GM10248 (cell line): ENCODE results near the gene FAM174C.

ENCODE experiments used
- CTCF ChIA-PET: fragments of 300-600 bp; sonication (Branson Sonifier 250); formaldehyde crosslinking; extraction: SDS; loops from one replicate; lab custom pipeline; 2021; ENCODE audit warnings: antibody characterized with exemption; lab: Yijun Ruan, JAX
- POLR2A ChIA-PET: fragments of 350-650 bp; sonication (Branson Sonifier 250); formaldehyde crosslinking; extraction: SDS; loops from one replicate; lab custom pipeline; 2020; ENCODE audit warnings: antibody characterized with exemption; lab: Yijun Ruan, JAX
- DNase-seq: peaks from one replicate; pipeline ENCODE4 v3.0.0; 2012; ENCODE audit errors: extremely low spot score
- CTCF ChIP-seq: IDR thresholded peaks from 2 replicates; pipeline ENCODE4 v1.5.1; 2012; ENCODE audit warnings: mild to moderate bottlenecking, low read depth; ENCODE audit errors: extremely low read depth, missing control alignments, control extremely low read depth

FAM174C gene

GRCh38 chr19:1229056-1229923 is 46.0 kb upstream of the FAM174C start:
- no peak for TF ChIP-seq CTCF
- CTCF ChIA-PET, result interaction anchor here (0.7 kb wide), 1 partner anchor 11 kb away, joined by 3 read pairs; no protein-coding TSS in a partner anchor
- DNase-seq, result no peak
- POLR2A ChIA-PET, result no interaction called here

GRCh38 chr19:1229924-1230782 is 45.2 kb upstream of the FAM174C start:
- TF ChIP-seq CTCF, result no peak
- CTCF ChIA-PET, result interaction anchor here (0.7 kb wide), 1 partner anchor 10 kb away, joined by 3 read pairs; no protein-coding TSS in a partner anchor
- POLR2A ChIA-PET, result interaction anchor here (0.6 kb wide), 1 partner anchor 22 kb away, joined by 3 read pairs; no protein-coding TSS in a partner anchor
- no peak for DNase-seq

- ChIA-PET CTCF (no interaction called here), POLR2A (no interaction called here)
- no peak for DNase-seq
- TF ChIP-seq CTCF, result no peak
These were observed 44.4 kb upstream of the FAM174C start for GRCh38 chr19:1230783-1231489.

GRCh38 chr19:1231729-1232637 is 43.3 kb upstream of the FAM174C start:
- no peak for DNase-seq
- TF ChIP-seq CTCF, result no peak
- ChIA-PET POLR2A (no interaction called here), CTCF (interaction anchor here (0.8 to 1.9 kb wide), 4 partner anchors 9 to 14 kb away, joined by 3 to 5 read pairs (median 4); no protein-coding TSS in a partner anchor)

GRCh38 chr19:1232652-1233072 is 42.7 kb upstream of the FAM174C start:
- DNase-seq, result no peak
- ChIA-PET CTCF (interaction anchor here (0.8 to 1.9 kb wide), 5 partner anchors 10 to 119 kb away, joined by 3 to 5 read pairs (median 5); no protein-coding TSS in a partner anchor), POLR2A (no interaction called here)
- TF ChIP-seq CTCF, result no peak
